Erythroblast (primary cell): Measurements from ENCODE around the gene NEGR1.

Source experiments
- GATA1 ChIP-seq: IDR thresholded peaks from 2 replicates; pipeline ENCODE4 v1.6.1; 2011; ENCODE audit warnings: low read depth, mild to moderate bottlenecking, control low read depth, low read length, moderate library complexity
- POLR2A ChIP-seq: IDR thresholded peaks from 2 replicates; pipeline ENCODE4 v1.6.1; 2011; ENCODE audit warnings: mild to moderate bottlenecking, low read length

DNA sequence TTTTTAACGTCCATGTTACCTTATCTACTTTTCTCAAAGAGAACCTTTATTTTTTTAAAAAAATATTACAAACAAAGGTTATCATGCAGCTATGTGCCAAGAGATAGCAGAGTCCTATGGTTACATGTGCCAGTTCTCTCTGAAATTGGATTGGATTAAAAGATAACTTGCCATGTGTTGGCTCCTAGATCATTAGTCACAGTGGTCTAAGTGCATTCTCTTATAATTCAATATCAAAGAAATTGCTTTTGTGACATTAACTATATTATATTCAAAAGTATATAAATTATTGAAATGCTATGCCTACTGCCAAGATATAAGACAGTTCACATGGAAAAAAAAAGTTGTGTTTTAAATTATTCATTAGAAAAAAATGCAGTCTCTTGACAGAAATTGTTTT, 494.2 kb downstream of the NEGR1 start:
- TF ChIP-seq POLR2A: no peak
- TF ChIP-seq GATA1: no peak
